ENCODE data around the gene ABITRAM. TPM values are rescaled to one million over a fixed set of nuclear protein-coding genes. Genes with fewer than 3 reads are reported as not detected.
"Not testable (repeated sequence)": the region's sequence is repeated elsewhere in the genome, so short reads cannot be mapped to it uniquely, and the experiment has no call there.

ABITRAM gene
- total RNA-seq, 2 experiments from 2014 or later: 12.2 to 15.4 TPM

GRCh38 chr9:108961151-108961550, 27.0 kb downstream of the ABITRAM start:
- Mint-ChIP-seq H3K27me3 (no peaks in the 10 kb centered on the region), H3K27ac (no peak overlapping the region), H3K36me3 (ENCODE audit: low read depth) (no peaks in the 10 kb centered on the region), H3K4me3 (no peak overlapping the region), H3K4me1 (no peaks in the 10 kb centered on the region), H3K9me3 (ENCODE audit: low read depth) (no peaks in the 10 kb centered on the region)
- no peak for DNase-seq
- intact Hi-C loops (cut with DNase I, micrococcal nuclease): no loop called here
- no peak for ATAC-seq
- CTCF ChIA-PET: interaction anchor here (2.8 kb wide), 1 partner anchor 10 kb away, joined by 15 read pairs; no protein-coding TSS in a partner anchor
- POLR2A ChIA-PET: no interaction called here

DNA sequence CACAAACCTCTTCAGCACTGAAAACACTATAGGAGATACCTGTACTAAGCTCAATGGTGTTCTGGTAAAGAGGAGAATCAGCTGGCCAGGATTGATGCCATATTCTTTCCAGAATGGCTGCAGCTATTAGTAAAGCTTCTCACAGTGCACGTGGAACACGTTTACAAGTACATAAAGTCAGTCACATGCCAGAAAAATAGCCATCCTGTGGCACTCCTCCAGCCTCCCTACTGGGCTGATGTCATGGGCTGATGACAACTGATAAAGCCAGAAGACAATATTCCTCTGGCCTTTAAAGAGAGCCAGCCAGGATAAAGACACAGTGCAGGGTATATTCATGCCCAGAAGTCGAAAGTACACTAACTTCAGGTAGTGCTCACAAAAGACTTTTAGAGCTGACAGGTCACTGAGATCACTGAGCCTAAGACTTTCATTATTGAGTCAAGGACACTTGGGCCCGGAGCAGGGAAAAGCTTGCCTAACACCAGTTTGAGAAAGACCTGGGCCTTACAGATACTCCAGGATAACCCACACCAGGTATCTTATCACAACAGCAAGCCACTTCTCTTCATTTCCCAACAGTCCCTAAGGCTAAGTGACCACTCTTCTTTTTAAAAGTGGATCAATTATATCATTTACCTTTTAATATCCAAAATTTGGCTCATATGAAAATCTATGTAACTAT, 29.4 kb downstream of the ABITRAM start:
- H3K4me3 Mint-ChIP-seq: no peak overlapping the region
- H3K4me1 Mint-ChIP-seq: no peaks in the 10 kb centered on the region
- ChIA-PET POLR2A (no interaction called here), CTCF (interaction anchor here (0.6 to 2.8 kb wide), 3 partner anchors 9 to 320 kb away, joined by 3 to 15 read pairs (median 4); no protein-coding TSS in a partner anchor)
- H3K27ac Mint-ChIP-seq: no peak overlapping the region
- H3K36me3 Mint-ChIP-seq (ENCODE audit: low read depth): no peaks in the 10 kb centered on the region
- no peaks in the 10 kb centered on the region for H3K27me3 Mint-ChIP-seq
- no peaks in the 10 kb centered on the region for H3K9me3 Mint-ChIP-seq (ENCODE audit: low read depth)
- DNase-seq: no peak
- intact Hi-C loops (cut with DNase I, micrococcal nuclease): no loop called here
- no peak for ATAC-seq

DNA sequence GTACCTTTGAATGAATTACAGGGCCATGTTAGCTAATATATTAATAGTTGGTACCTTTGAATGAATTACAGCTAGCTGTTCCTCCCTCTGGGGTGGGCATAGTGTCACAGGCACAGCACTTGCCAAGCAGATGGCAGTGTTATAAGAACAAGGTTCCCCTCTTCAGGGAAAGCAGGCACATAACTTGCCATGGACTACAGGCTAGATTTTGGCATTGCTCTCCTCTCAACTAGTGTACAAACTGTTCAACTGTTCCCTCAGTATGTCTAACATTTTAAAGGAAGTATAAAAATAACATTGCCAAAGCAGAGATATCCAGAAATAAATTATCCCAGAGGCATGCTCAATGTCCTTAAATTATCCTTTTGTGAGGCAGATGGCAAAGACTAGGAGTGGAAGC, 33.7 kb downstream of the ABITRAM start:
- Mint-ChIP-seq H3K27me3 (no peaks in the 10 kb centered on the region), H3K9me3 (ENCODE audit: low read depth) (peaks cover 7% of the 10 kb centered on the region), H3K27ac (no peak overlapping the region), H3K4me1 (no peaks in the 10 kb centered on the region), H3K36me3 (ENCODE audit: low read depth) (peaks cover 11% of the 10 kb centered on the region), H3K4me3 (no peak overlapping the region)
- ChIA-PET POLR2A (no interaction called here), CTCF (no interaction called here)
- intact Hi-C loops (cut with DNase I, micrococcal nuclease): no loop called here
- ATAC-seq (no peak), DNase-seq (no peak)

- H3K4me1 Mint-ChIP-seq; H3K27me3 Mint-ChIP-seq; DNase-seq; H3K9me3 Mint-ChIP-seq (ENCODE audit: low read depth); H3K27ac Mint-ChIP-seq; intact Hi-C loops (cut with DNase I, micrococcal nuclease); ATAC-seq; H3K4me3 Mint-ChIP-seq: not testable (repeated sequence)
- CTCF ChIA-PET: interaction anchor here (0.5 to 1.2 kb wide), 2 partner anchors 9 to 280 kb away, joined by 3 read pairs; no protein-coding TSS in a partner anchor
- POLR2A ChIA-PET: interaction anchor here (0.6 to 0.7 kb wide), 4 partner anchors 34 to 1275 kb away, joined by 3 to 4 read pairs (median 3); no protein-coding TSS in a partner anchor
- H3K36me3 Mint-ChIP-seq (ENCODE audit: low read depth): peaks cover 11% of the 10 kb centered on the region
These were observed 37.2 kb downstream of the ABITRAM start for GRCh38 chr9:108971392-108971791.

GRCh38 chr9:108972186-108972585, 38.0 kb downstream of the ABITRAM start:
- Mint-ChIP-seq H3K9me3 (ENCODE audit: low read depth) (peaks cover 7% of the 10 kb centered on the region), H3K4me3 (no peak overlapping the region), H3K27ac (no peak overlapping the region), H3K27me3 (no peaks in the 10 kb centered on the region), H3K4me1 (no peaks in the 10 kb centered on the region), H3K36me3 (ENCODE audit: low read depth) (peaks cover 11% of the 10 kb centered on the region)
- ChIA-PET POLR2A (no interaction called here), CTCF (no interaction called here)
- intact Hi-C loops (cut with DNase I, micrococcal nuclease): no loop called here
- no peak for ATAC-seq
- no peak for DNase-seq

- peaks cover 11% of the 10 kb centered on the region for H3K36me3 Mint-ChIP-seq (ENCODE audit: low read depth)
- POLR2A ChIA-PET: no interaction called here
- H3K4me1 Mint-ChIP-seq: no peaks in the 10 kb centered on the region
- no peak for DNase-seq
- H3K4me3 Mint-ChIP-seq: no peak overlapping the region
- CTCF ChIA-PET: no interaction called here
- intact Hi-C loops (cut with DNase I, micrococcal nuclease): no loop called here
- H3K27me3 Mint-ChIP-seq: no peaks in the 10 kb centered on the region
- ATAC-seq: no peak
- peaks cover 7% of the 10 kb centered on the region for H3K9me3 Mint-ChIP-seq (ENCODE audit: low read depth)
- no peak overlapping the region for H3K27ac Mint-ChIP-seq
These were observed 38.5 kb downstream of the ABITRAM start for GRCh38 chr9:108972626-108973209.

DNA sequence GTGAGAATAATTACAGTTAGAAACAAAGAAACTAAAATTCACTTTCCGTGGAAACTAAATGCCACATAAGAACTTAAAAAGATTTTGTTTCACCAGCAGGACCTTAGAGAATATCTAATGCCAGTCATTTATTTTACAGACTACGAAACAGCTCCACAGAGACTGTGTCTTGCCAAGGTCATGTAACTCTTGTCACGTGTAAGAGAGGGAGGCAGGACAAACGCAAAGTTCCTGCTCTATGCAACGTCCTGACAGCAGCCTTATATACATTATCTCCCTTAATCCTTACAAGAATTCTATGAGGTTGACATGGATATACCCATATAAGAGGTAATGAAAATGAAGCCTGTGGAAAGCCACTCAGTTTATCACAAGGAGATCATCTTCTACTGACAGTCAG, 39.7 kb downstream of the ABITRAM start:
- POLR2A ChIA-PET: no interaction called here
- no peaks in the 10 kb centered on the region for H3K4me1 Mint-ChIP-seq
- H3K4me3 Mint-ChIP-seq: no peak overlapping the region
- DNase-seq: no peak
- peaks cover 11% of the 10 kb centered on the region for H3K36me3 Mint-ChIP-seq (ENCODE audit: low read depth)
- intact Hi-C loops (cut with DNase I, micrococcal nuclease): no loop called here
- H3K27ac Mint-ChIP-seq: no peak overlapping the region
- CTCF ChIA-PET: no interaction called here
- ATAC-seq: no peak
- H3K27me3 Mint-ChIP-seq: no peaks in the 10 kb centered on the region
- H3K9me3 Mint-ChIP-seq (ENCODE audit: low read depth): peaks cover 7% of the 10 kb centered on the region

DNA sequence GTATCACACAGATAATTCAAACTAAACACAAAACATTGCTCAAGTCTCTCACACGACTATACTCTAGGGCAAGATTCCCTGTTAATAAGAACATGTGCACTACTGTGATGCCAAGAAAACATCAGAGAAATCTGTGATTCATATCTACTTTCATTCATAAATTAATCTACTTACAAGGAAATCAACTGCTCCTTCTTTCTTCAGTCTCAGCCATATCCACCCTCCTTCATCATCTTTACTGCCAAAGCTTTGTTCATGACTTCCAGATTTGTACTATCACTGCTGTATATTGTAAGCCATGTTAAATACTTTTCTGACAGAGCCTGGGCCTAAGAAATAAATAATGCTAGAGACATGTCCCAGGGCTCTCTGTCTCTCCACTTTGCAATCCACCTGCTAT, 44.0 kb downstream of the ABITRAM start:
- Mint-ChIP-seq H3K4me1 (no peaks in the 10 kb centered on the region), H3K36me3 (ENCODE audit: low read depth) (no peaks in the 10 kb centered on the region), H3K27ac (no peak overlapping the region), H3K9me3 (ENCODE audit: low read depth) (no peaks in the 10 kb centered on the region), H3K4me3 (no peak overlapping the region), H3K27me3 (no peaks in the 10 kb centered on the region)
- CTCF ChIA-PET: no interaction called here
- ATAC-seq: no peak
- intact Hi-C loops (cut with DNase I, micrococcal nuclease): no loop called here
- POLR2A ChIA-PET: no interaction called here
- DNase-seq: no peak

DNA sequence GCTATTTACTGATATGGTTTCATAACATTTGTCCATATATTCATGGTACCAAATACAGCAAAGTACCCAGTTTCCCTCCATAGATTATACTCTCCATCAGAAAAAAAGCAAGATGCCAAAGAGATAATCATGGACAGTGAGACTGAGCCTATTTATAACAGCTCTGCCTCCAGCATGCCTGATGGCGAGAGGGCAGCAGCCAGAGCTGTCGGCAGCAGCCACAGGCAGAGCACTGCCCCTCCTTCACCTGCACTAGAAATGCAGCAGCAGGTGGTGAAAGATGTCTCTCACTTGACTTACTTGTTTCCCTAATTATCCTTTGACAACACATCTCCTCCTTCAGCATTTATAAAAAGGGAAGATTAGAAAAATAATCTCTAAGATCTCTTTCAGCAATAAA, 46.7 kb downstream of the ABITRAM start:
- ChIA-PET CTCF (interaction anchor here (0.8 kb wide), 1 partner anchor 10 kb away, joined by 3 read pairs; no protein-coding TSS in a partner anchor), POLR2A (no interaction called here)
- H3K4me1 Mint-ChIP-seq: no peaks in the 10 kb centered on the region
- DNase-seq: no peak
- H3K27ac Mint-ChIP-seq: no peak overlapping the region
- H3K9me3 Mint-ChIP-seq (ENCODE audit: low read depth): no peaks in the 10 kb centered on the region
- ATAC-seq: no peak
- intact Hi-C loops (cut with DNase I, micrococcal nuclease): no loop called here
- no peaks in the 10 kb centered on the region for H3K36me3 Mint-ChIP-seq (ENCODE audit: low read depth)
- no peaks in the 10 kb centered on the region for H3K27me3 Mint-ChIP-seq
- no peak overlapping the region for H3K4me3 Mint-ChIP-seq

GRCh38 chr9:108983885-108984284, 49.7 kb downstream of the ABITRAM start:
- Mint-ChIP-seq H3K9me3 (ENCODE audit: low read depth) (no peaks in the 10 kb centered on the region), H3K27ac (no peak overlapping the region), H3K4me1 (no peaks in the 10 kb centered on the region), H3K4me3 (no peak overlapping the region), H3K27me3 (no peaks in the 10 kb centered on the region), H3K36me3 (ENCODE audit: low read depth) (peaks cover 5% of the 10 kb centered on the region)
- intact Hi-C loops (cut with DNase I, micrococcal nuclease): no loop called here
- DNase-seq: no peak
- no peak for ATAC-seq
- CTCF ChIA-PET: no interaction called here
- POLR2A ChIA-PET: no interaction called here

Measured in activated CD4-positive, alpha-beta T cell treated with anti-CD3 and anti-CD28 coated beads for 36 hours (primary cell).